HT1080 (cell line): ENCODE results near the gene SLC49A3. TPM values are rescaled to one million over a fixed set of nuclear protein-coding genes. Genes with fewer than 3 reads are reported as not detected.
"Not testable (repeated sequence)": the region's sequence is repeated elsewhere in the genome, so short reads cannot be mapped to it uniquely, and the experiment has no call there.

Experiments
- DNase-seq: peaks from one replicate; pipeline ENCODE4 v3.0.0-alpha.2; 2015; ENCODE audit warnings: low read depth
- total RNA-seq: library from RNA; depleted of rRNA; stranded (reverse); fragments of >200 nt; shearing (Covaris generic); gene quantifications from 2 replicates; pipeline ENCODE4 v1.2.3, GENCODE V29; 2014

Gene SLC49A3
- total RNA-seq, 1 experiment from 2014 or later, result not detected

GRCh38 chr4:654871-655463, 34.0 kb downstream of the SLC49A3 start:
- no peak for DNase-seq

- DNase-seq, result no peak
These were observed 34.5 kb downstream of the SLC49A3 start for GRCh38 chr4:654503-654845.

- DNase-seq, result no peak
These were observed 35.0 kb downstream of the SLC49A3 start for GRCh38 chr4:653831-654502.

GRCh38 chr4:653080-653821, 35.7 kb downstream of the SLC49A3 start:
- no peak for DNase-seq

GRCh38 chr4:651884-652642, 36.9 kb downstream of the SLC49A3 start:
- DNase-seq, result no peak

GRCh38 chr4:650951-651883, 37.7 kb downstream of the SLC49A3 start:
- no peak for DNase-seq

- no peak for DNase-seq
These were observed 38.5 kb downstream of the SLC49A3 start for GRCh38 chr4:650461-650860.

- no peak for DNase-seq
These were observed 39.1 kb downstream of the SLC49A3 start for GRCh38 chr4:649751-650310.

- DNase-seq, result no peak
These were observed 39.7 kb downstream of the SLC49A3 start for GRCh38 chr4:649293-649625.

GRCh38 chr4:648579-649292, 40.2 kb downstream of the SLC49A3 start:
- DNase-seq, result no peak

- no peak for DNase-seq
These were observed 41.5 kb downstream of the SLC49A3 start for GRCh38 chr4:647481-647880.

GRCh38 chr4:646460-646859, 42.5 kb downstream of the SLC49A3 start:
- no peak for DNase-seq

GRCh38 chr4:642366-642765, 46.6 kb downstream of the SLC49A3 start:
- not testable (repeated sequence) for DNase-seq

- DNase-seq, result no peak
These were observed 51.2 kb downstream of the SLC49A3 start for GRCh38 chr4:637536-638280.

- no peak for DNase-seq
These were observed 52.3 kb downstream of the SLC49A3 start for GRCh38 chr4:636628-637159.

- DNase-seq, result no peak
These were observed 52.9 kb downstream of the SLC49A3 start for GRCh38 chr4:635851-636627.

- DNase-seq, result not testable (repeated sequence)
These were observed 53.7 kb downstream of the SLC49A3 start for GRCh38 chr4:635066-635835.
